ENCODE measurements around the gene RANGAP1.

RANGAP1 gene, protein sequence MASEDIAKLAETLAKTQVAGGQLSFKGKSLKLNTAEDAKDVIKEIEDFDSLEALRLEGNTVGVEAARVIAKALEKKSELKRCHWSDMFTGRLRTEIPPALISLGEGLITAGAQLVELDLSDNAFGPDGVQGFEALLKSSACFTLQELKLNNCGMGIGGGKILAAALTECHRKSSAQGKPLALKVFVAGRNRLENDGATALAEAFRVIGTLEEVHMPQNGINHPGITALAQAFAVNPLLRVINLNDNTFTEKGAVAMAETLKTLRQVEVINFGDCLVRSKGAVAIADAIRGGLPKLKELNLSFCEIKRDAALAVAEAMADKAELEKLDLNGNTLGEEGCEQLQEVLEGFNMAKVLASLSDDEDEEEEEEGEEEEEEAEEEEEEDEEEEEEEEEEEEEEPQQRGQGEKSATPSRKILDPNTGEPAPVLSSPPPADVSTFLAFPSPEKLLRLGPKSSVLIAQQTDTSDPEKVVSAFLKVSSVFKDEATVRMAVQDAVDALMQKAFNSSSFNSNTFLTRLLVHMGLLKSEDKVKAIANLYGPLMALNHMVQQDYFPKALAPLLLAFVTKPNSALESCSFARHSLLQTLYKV

DNA sequence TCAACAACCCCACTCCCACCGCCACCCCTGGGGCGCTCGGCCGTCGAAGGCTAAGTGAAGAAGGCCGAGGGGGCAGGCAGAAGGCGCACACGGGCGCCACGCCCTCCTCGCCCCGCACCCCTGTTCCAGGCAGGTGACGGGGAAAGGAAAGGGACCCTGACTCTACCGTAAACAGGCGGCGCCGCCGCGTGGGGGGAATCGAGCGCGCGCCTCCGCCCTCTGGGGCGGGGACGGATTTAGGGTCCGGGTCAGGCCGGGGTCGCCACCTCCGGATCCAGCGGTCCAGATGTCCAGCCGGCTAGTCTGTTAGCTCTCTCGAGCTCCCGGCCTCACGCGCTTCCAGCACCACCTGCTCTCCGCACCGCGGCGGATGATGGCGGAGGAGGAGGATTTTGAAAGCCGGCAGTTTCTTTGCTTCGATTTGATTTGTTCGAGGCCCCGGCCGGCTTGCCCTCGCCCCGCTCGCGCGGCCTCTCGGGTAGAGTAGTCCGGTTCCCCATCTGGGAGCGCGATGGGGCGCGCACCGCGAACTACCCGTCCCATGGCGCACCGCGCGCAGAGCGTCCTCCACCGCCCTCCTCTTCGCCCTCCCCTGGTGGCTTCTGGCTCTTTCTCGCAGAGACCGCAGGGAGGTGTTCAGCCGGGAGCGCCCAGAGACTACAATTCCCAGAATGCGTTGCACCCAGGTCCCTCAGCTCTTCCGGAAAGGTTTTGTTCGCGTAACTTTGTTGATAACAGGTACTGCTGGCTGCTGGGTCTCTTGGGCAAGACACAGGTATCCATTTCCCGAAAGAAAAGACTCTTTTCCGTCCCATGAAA lies at the start of gene RANGAP1:
RANGAP1 (minus strand) TSS at position 368 of the 819 bp plus-strand sequence. CDS start 5,143 bp downstream, outside the sequence.
- DNase-seq, result peak; percentile 99

DNA sequence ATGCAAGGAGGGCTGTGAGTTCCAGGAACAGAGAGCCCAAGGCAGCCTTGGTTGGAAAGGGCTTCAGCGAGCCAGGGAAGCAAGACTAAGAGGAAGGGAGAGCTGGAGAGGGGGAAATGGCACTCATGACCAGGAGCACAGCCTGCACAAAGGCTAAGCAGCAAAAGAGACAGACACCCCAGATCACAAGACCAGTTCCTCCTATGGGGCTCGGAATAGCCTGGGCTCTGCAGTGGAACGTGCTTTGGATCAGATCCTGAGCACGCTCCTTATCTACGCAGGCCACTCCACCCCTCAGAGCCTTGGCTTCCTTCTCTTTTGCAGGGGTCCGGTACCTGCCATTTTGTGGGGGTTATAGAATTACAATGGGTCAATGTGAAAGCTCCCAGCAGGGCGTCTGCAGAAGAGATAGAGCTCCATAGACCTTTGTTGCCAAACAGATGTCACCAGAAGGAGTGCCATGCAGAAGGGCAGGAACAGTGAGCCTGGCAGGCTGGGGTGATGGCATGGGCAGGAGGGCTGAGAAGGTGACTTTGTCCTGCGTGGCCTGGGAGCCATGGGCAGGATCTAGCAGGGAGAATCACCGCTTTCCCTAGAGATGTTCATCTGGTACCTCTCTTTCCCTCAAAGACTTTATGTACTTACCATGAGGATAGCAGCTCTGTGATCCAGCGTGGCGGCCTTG lies 49.1 kb upstream of the RANGAP1 start:
- no peak for DNase-seq

DNA sequence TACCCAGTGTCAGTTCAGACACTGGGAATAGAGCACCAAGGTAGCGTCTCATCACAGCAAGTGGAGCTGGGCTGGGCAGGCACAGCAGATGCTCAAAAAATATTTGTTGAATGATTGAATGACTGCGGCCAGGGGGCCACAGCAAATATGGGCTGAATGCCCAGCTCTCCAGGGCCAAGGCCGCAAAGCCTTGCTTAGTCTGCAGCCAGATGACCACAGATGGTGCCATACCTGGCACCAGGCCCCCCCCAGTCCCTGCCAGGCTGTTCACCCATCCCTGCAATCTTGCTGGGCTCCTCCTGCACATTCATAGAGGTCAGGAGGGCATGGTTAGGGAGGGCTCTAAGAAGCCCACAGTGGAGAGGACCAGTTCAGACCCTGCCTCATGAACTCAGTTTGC lies 48.2 kb upstream of the RANGAP1 start:
- no peak for DNase-seq

GRCh38 chr22:41333806-41334205 lies 47.8 kb upstream of the RANGAP1 start:
- DNase-seq, result no peak

GRCh38 chr22:41332217-41332939 lies 46.4 kb upstream of the RANGAP1 start:
- no peak for DNase-seq

DNA sequence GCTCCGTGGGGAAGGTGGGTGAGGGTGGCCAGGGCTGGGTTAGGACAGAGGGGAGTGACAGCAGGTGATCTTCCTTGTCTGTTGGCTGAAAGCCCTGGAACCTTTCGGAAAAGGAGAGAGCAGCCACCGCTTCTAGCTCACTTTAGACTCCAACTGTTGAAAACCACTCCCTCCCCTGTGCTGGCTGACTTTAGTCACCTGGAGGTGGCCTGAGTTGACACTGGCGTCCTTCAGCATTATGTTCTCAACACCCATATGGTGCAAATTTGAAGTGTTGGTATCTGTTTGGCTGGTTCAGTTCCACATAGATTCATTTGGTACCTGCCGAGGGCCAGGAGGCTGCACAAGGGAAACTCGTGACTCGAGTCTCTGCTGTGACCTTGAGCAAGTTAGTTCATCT lies 44.2 kb upstream of the RANGAP1 start:
- DNase-seq, result no peak

DNA sequence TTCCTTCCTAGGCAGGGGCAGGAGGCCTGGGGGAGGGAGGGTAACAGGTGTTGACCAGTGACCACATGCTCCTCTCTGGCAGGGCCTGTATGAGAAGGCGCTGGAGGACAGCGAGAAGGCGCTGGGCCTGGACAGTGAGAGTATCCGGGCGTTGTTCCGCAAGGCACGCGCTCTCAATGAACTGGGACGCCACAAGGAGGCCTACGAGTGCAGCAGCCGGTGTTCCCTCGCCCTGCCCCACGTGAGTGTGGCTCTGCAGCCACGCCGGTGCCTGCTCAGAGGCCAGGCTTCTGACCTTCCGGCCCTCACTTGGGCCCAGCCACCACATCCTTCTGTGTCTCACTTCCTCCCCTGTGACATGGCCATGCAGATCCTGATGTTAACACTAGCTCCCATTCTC lies 41.1 kb upstream of the RANGAP1 start:
- DNase-seq, result no peak

DNA sequence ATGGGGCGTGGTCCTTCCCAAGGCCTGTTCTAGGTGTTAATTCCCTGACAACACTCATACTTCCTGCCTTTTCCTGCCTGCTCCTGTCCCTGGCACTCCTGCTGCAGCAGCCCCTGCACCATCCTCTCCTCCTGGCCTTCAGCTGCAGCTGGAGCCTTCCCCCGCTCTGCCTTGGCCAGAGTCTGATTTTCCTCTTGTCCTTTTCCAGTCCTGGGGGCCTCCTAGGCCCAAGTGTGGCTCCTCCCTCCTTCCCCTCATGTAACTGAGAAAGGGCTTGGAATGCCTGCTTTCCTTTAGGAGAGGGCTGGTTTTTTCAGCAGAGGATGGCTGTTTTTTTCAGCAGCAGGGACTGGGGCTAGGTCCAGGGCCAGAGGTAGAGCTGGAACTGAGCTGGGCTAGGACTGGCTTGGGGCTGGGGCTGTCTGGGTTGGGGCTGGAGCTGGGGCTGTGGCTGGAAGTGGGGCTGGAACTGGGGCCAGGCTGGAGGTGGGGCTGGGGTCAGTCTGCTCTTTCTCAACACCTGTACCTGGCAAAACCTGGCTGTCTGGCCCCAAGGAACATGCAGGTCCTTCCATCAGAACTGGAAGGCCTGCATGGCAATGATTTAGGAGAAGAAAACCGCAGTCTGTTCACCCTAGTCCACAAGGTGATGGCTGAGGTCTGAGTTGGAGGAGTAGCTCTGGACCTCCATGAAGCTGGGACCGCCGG lies 39.0 kb upstream of the RANGAP1 start:
- no peak for DNase-seq

- no peak for DNase-seq
Measured at GRCh38 chr22:41320416-41321240, 34.6 kb upstream of the RANGAP1 start.

GRCh38 chr22:41315586-41315985 lies 29.6 kb upstream of the RANGAP1 start:
- no peak for DNase-seq

DNA sequence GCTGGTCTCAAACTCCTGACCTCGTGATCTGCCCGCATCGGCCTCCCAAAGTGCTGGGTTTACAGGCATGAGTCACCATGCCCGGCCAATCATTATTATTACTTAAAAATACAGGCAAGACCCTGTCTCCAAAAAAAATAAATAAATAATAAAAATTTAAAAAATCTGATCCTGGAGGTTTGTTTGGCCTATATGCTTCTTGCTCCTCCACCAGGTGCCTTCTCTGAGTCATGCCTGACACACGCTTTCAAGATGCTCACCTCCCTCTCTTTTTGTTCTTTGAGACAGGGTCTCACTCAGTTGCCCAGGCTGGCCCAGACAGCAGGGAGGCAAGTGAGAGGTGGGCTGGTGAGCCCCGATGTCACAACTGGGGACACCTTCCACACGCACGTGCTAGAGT lies 28.8 kb upstream of the RANGAP1 start:
- no peak for DNase-seq

- no peak for DNase-seq
Measured at GRCh38 chr22:41311487-41311886, 25.5 kb upstream of the RANGAP1 start.

GRCh38 chr22:41310336-41310735 lies 24.3 kb upstream of the RANGAP1 start:
- no peak for DNase-seq

- DNase-seq, result no peak
Measured at GRCh38 chr22:41308544-41308947, 22.6 kb upstream of the RANGAP1 start.

DNA sequence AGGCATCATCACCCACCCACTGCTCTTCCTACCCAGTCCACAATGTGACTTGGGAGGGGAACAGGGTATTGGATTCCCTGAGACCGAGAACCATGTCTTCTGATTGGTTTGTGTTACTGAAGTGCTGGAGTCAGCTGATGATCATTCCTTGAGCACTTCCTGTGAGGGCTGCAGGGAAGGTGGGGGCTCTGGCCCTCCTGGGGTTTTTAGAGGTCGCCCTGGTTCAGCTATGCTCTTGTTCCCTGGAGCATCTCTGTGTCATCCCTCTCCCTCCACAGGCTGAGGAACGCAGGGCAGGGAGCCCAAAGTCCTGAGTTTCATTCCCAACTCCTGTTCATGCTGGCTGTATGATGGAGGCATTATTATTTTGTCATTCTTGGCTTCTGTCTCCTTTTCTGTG lies 22.1 kb upstream of the RANGAP1 start:
- DNase-seq, result no peak

GRCh38 chr22:41305646-41306045 lies 19.7 kb upstream of the RANGAP1 start:
- no peak for DNase-seq

DNA sequence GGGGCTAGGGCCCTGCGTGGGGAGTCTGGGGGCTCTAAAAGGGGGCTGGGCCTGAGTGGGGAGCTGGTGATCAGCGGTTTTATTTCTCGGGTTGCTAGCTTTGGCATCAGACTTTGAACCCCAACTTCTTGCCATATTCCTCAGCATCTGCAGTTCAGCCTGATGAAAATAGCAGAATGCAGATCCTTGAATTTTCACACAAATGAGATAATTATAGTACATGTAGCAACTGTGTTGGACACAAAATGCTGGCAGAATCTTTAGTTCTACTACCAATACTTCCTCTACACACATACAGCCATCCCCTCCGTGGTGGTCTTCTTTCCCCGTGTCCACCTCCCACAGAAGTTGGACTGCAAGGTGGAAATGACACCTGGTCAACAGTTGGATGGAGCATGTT lies 16.8 kb upstream of the RANGAP1 start:
- no peak for DNase-seq

DNA sequence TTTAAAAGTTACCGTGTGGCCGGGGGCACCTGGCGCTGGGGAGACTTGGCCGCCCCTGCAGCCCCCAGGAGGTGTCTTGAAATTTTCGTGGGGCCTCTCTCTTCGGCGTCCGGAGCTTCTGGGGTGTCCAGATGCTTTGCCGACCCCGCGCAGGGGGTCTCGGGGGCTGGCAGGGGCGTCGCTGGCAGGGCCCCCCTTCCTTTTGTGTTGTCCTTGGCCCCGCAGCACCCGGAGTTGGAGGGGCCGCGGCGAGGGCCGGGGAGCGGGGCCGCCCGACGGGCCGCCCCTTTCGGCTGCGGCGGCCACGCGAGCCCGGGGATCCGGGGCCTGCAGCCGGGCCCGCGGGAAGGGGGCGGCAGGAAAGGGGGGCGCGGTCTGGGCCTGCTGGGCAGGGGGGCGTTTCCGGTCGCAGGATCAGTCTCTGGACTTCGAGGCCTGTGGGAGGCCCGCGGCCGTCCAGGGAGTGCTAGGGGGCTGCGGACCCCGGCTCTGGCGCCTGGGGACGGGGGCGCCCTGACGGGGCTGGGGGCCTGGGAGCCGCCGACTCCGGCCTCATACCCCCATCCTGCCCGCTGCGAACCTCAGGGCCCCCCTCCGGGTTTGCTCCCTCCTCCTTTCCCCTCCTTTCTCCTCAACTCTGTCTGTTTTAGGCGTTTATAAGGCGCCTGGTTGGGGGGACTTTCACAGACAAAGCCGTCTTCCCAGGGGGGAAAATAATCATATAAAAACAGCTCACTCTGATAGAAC lies 16.2 kb upstream of the RANGAP1 start:
- no peak for DNase-seq

- peak; percentile 84 for DNase-seq
Measured at GRCh38 chr22:41301085-41302020, 15.4 kb upstream of the RANGAP1 start, which contains the start of gene ZC3H7B. Gene ZC3H7B, plus strand, starts transcription at chr22:41301525. Its CDS starts 19,136 bp downstream, at chr22:41320661.

Data from stimulated activated CD4-positive, alpha-beta T cell treated with anti-CD3 and anti-CD28 coated beads, Interleukin-1b, Interleukin-23, amount 100 ng/mL, for 48 hours (primary cell).